NCI-H1105 treated with DMSO at 0.1 percent for 48 hours (cell line): Measurements from ENCODE around the gene TXN2.

Experiments
- DNase-seq: peaks from one replicate; lab custom pipeline; 2025; lab: John Stamatoyannopoulos, UW

TXN2 gene

GRCh38 chr22:36486619-36487384 lies 5.4 kb upstream of the TXN2 start:
- DNase-seq: peak; percentile 3

- no peak for DNase-seq
Observed at GRCh38 chr22:36480941-36481392, 473 bp downstream of the TXN2 start.

GRCh38 chr22:36478966-36479365 lies 2.5 kb downstream of the TXN2 start:
- DNase-seq: no peak

GRCh38 chr22:36475341-36475740 lies 6.1 kb downstream of the TXN2 start:
- DNase-seq: no peak

GRCh38 chr22:36472689-36473088 lies 8.8 kb downstream of the TXN2 start:
- DNase-seq: no peak

GRCh38 chr22:36471341-36471821 lies 10.1 kb downstream of the TXN2 start:
- no peak for DNase-seq

- no peak for DNase-seq
Observed at GRCh38 chr22:36470994-36471331, 10.5 kb downstream of the TXN2 start.

- peak; percentile 73 for DNase-seq
Observed at GRCh38 chr22:36470162-36470993, 11.1 kb downstream of the TXN2 start.

- no peak for DNase-seq
Observed at GRCh38 chr22:36469094-36469710, 12.2 kb downstream of the TXN2 start.

GRCh38 chr22:36467946-36468345 lies 13.5 kb downstream of the TXN2 start:
- DNase-seq: no peak

GRCh38 chr22:36467042-36467810 lies 14.2 kb downstream of the TXN2 start:
- peak; percentile 63 for DNase-seq

- DNase-seq: no peak
Observed at GRCh38 chr22:36466258-36466657, 15.2 kb downstream of the TXN2 start.

GRCh38 chr22:36465232-36466021 lies 16.0 kb downstream of the TXN2 start:
- DNase-seq: no peak

GRCh38 chr22:36464715-36465231 lies 16.7 kb downstream of the TXN2 start:
- DNase-seq: no peak

GRCh38 chr22:36463783-36464184 lies 17.7 kb downstream of the TXN2 start:
- DNase-seq: no peak

GRCh38 chr22:36461665-36462649 lies 19.5 kb downstream of the TXN2 start:
- no peak for DNase-seq

GRCh38 chr22:36460202-36460601 lies 21.2 kb downstream of the TXN2 start:
- DNase-seq: no peak

- DNase-seq: no peak
Observed at GRCh38 chr22:36457688-36458450, 23.6 kb downstream of the TXN2 start.

- no peak for DNase-seq
Observed at GRCh38 chr22:36456464-36456845, 25.0 kb downstream of the TXN2 start.
